Subcutaneous adipose tissue (tissue), 4 donors: Measurements from ENCODE around the gene SLC25A23. TPM values are rescaled to one million over a fixed set of nuclear protein-coding genes. Genes with fewer than 3 reads are reported as not detected.

Experiments
- total RNA-seq, 4 donors: library from RNA; depleted of rRNA; stranded (reverse); fragments of >200 nt; gene quantifications; one replicate each; pipeline ENCODE4 v1.1.0, GENCODE V29; 2016
- TF ChIP-seq, protein P1 (sequence below): fragments of 450-650 bp; IDR thresholded peaks from one replicate; pipeline ENCODE4 v1.5.1; 2016; ENCODE audit warnings: low read depth, mild to moderate bottlenecking, control low read depth, antibody characterized with exemption, moderate library complexity

SLC25A23 gene
- total RNA-seq, 4 donors from 2014 or later: 14.3 to 50.9 (median 23.9) TPM

- TF ChIP-seq, protein P1, sequence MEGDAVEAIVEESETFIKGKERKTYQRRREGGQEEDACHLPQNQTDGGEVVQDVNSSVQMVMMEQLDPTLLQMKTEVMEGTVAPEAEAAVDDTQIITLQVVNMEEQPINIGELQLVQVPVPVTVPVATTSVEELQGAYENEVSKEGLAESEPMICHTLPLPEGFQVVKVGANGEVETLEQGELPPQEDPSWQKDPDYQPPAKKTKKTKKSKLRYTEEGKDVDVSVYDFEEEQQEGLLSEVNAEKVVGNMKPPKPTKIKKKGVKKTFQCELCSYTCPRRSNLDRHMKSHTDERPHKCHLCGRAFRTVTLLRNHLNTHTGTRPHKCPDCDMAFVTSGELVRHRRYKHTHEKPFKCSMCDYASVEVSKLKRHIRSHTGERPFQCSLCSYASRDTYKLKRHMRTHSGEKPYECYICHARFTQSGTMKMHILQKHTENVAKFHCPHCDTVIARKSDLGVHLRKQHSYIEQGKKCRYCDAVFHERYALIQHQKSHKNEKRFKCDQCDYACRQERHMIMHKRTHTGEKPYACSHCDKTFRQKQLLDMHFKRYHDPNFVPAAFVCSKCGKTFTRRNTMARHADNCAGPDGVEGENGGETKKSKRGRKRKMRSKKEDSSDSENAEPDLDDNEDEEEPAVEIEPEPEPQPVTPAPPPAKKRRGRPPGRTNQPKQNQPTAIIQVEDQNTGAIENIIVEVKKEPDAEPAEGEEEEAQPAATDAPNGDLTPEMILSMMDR: no peak
Measured at GRCh38 chr19:6484831-6485230, 25.2 kb upstream of the SLC25A23 start.

DNA sequence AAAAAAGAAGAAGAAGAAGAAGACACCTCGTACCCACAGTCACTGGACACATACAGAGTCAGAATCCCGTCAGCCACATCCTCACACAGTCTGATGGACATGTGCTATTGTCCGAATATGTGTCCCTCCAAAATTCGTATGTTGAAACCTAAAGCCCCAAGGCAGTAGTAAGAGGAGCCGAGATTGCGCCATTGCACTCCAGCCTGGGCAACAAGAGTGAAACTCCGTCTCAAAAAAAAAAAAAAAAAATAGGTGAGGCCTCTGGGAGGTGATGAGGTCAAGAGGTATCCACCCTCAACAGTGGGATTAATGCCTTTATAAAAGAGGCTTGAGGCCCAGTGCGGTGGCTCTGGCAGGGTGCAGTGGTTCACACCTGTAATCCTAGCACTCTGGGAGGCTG is 24.6 kb upstream of the SLC25A23 start:
- TF ChIP-seq, protein P1: no peak

GRCh38 chr19:6483235-6483634 is 23.6 kb upstream of the SLC25A23 start:
- TF ChIP-seq, protein P1: no peak

GRCh38 chr19:6482343-6482686 is 22.7 kb upstream of the SLC25A23 start:
- TF ChIP-seq, protein P1: no peak

- TF ChIP-seq, protein P1: no peak
Measured at GRCh38 chr19:6481541-6482342, 22.1 kb upstream of the SLC25A23 start, which contains the start of gene DENND1C. Gene DENND1C, minus strand, starts transcription at chr19:6481787. Its CDS starts 92 bp downstream, at chr19:6481695.

GRCh38 chr19:6480848-6481415 is 21.3 kb upstream of the SLC25A23 start:
- TF ChIP-seq, protein P1: no peak

- TF ChIP-seq, protein P1: no peak
Measured at GRCh38 chr19:6479836-6480398, 20.3 kb upstream of the SLC25A23 start.
